ENCODE results near the gene BHLHA15.

DNA sequence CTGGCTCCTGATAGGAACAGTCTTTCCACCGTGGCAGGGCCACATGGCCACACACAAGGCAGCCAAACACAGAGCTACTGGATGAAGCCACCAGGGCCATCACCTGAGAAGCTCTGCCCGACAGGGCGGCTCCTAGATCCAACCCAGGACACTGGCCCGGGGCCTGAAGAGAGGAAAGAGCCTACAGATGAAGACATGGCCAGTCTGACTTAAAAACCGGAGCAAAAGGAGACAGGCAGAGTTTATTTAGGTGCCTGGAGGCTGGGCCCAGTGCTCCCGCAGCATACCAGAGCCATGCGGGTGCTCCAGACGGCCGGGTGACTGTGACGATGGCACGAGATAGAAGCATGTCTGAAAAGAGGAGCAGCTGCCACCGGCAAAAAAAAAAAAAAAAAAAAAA lies 36.9 kb downstream of the BHLHA15 start:
- TF ChIP-seq, protein P1, sequence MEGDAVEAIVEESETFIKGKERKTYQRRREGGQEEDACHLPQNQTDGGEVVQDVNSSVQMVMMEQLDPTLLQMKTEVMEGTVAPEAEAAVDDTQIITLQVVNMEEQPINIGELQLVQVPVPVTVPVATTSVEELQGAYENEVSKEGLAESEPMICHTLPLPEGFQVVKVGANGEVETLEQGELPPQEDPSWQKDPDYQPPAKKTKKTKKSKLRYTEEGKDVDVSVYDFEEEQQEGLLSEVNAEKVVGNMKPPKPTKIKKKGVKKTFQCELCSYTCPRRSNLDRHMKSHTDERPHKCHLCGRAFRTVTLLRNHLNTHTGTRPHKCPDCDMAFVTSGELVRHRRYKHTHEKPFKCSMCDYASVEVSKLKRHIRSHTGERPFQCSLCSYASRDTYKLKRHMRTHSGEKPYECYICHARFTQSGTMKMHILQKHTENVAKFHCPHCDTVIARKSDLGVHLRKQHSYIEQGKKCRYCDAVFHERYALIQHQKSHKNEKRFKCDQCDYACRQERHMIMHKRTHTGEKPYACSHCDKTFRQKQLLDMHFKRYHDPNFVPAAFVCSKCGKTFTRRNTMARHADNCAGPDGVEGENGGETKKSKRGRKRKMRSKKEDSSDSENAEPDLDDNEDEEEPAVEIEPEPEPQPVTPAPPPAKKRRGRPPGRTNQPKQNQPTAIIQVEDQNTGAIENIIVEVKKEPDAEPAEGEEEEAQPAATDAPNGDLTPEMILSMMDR (IDR thresholded peaks at IDR 0.05), result no peak
- TF ChIP-seq POLR2A (IDR thresholded peaks at IDR 0.05), result no peak

Data from body of pancreas (tissue), 4 donors.